HFF-Myc (cell line): Measurements from ENCODE around the gene SQSTM1.
A peak's percentile ranks its signal among the peaks of the same experiment; 100 is the strongest.

Experiments
- DNase-seq: peaks from one replicate; pipeline ENCODE4 v3.0.0-alpha.2; 2011; ENCODE audit warnings: low read depth; ENCODE audit errors: extremely low read depth
- H3K4me3 ChIP-seq: replicated peaks from 2 replicates; pipeline ENCODE4 v1.5.1; 2011; ENCODE audit warnings: low read depth, mild to moderate bottlenecking, control low read depth, low read length
- TF ChIP-seq, protein P1 (sequence below): IDR thresholded peaks from 2 replicates; pipeline ENCODE4 v1.5.1; 2012; ENCODE audit warnings: mild to moderate bottlenecking, low read depth, low read length, control low read depth; ENCODE audit errors: missing control alignments

The SQSTM1 gene

DNA sequence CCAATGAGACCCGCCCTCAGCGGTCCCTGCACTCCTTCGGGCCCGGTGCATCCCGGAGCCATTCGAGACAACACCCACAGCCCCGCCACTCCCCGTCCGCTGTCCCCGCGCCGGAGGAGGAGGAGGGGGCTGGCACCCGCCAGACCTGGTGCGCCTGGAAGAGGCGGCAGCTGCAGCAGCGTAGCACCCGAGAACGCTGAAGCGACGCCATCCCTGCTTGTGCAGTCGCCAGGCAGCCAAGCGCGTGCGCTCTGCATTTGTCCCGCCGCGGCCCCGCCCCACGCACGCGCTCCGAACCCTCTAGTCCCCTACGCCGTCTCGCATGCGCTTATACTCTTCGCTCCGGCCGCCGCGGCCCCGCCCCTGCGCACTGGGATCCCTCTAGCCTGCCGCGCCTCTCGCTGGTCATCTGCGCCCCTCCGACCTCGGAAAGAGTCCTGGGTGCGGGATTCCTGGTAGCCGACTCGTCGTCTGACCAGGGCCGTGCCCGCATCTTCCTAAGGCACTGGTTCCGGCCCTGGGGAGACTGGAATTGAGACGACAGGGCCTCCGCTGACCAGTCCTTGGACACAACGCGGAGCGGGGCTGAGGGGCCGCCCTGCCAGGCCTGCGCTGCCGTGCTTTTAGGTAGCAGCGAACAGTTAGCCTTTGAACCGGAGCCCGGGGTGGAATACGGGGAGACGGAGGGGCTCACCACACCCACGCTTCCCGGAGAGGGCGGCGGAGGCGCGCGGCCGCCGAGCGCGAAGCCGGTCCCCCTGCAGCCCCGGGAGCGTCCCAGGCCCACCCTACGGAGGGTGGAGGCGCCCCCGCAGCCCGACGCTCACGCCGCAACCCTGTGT, 38.1 kb downstream of the SQSTM1 start, which contains the start of gene MRNIP:
MRNIP (minus strand) TSS at position 232 of the 842 bp plus-strand sequence; CDS start at position 211, 21 bp downstream.
- DNase-seq, result peak; percentile 77
- TF ChIP-seq, protein P1, sequence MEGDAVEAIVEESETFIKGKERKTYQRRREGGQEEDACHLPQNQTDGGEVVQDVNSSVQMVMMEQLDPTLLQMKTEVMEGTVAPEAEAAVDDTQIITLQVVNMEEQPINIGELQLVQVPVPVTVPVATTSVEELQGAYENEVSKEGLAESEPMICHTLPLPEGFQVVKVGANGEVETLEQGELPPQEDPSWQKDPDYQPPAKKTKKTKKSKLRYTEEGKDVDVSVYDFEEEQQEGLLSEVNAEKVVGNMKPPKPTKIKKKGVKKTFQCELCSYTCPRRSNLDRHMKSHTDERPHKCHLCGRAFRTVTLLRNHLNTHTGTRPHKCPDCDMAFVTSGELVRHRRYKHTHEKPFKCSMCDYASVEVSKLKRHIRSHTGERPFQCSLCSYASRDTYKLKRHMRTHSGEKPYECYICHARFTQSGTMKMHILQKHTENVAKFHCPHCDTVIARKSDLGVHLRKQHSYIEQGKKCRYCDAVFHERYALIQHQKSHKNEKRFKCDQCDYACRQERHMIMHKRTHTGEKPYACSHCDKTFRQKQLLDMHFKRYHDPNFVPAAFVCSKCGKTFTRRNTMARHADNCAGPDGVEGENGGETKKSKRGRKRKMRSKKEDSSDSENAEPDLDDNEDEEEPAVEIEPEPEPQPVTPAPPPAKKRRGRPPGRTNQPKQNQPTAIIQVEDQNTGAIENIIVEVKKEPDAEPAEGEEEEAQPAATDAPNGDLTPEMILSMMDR, result no peak
- H3K4me3 ChIP-seq, result peak within 1 kb of the TSS; percentile 81

DNA sequence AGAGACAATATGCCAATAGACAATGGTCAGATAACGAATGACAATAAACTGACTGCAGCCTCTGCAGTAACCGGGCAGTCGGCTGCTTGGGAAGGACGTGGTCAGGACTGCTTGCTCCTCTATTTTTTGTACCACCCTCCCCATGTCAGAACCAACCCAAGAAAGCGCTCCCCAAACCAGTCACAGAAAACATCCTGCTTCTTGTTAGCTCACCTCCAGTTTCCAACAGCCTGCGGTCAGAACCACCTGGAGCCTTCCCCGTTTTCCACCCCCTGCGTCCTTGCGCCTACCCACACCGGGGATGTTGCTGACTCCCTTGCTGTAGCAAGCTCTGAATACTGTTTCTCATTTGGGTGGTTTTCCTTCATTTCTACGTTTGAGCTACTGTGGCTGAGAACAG, 39.6 kb downstream of the SQSTM1 start:
- DNase-seq, result no peak
- no peak overlapping the region for H3K4me3 ChIP-seq
- TF ChIP-seq, protein P1, result no peak

DNA sequence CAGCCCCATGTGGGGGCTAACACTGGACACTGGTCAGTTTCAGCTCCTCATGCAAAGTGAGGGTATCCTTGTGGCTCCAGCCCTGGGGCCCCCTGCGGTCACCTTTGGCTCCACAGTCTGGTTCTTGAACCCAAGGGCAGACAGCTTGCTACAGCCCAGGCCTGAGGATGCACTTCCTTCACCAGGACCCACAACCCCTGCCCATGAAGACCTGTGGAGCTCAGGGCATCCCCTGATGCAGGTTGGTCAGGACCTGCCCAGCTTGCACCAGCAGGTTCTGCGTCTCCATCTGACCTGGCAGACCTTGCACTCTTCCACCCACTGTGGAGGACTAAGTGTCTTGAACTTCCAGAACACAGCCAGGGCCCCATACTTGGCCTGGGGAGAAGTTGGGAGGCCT, 41.6 kb downstream of the SQSTM1 start:
- TF ChIP-seq, protein P1, result no peak
- no peak overlapping the region for H3K4me3 ChIP-seq
- DNase-seq, result no peak

DNA sequence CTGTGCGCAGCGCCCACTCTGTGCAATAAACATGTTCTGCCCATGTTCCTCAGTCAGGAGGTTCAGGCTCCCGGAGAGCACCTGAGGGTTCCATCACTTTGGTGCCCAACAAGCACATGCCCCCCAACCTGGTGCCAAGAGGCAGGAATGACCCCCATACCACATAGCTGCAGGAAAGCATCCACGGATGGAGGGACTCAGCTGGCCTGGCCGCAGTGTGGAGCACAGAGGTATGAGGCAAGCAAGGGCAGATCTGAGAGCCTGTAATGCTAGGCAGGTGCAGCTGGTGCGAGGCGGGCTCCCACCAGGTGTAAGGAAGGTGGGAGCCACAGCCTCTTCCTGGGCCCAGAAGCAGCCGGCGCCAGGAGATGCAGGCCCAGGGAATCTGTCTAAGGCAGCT, 42.2 kb downstream of the SQSTM1 start:
- DNase-seq, result no peak
- TF ChIP-seq, protein P1, result no peak
- no peak overlapping the region for H3K4me3 ChIP-seq

DNA sequence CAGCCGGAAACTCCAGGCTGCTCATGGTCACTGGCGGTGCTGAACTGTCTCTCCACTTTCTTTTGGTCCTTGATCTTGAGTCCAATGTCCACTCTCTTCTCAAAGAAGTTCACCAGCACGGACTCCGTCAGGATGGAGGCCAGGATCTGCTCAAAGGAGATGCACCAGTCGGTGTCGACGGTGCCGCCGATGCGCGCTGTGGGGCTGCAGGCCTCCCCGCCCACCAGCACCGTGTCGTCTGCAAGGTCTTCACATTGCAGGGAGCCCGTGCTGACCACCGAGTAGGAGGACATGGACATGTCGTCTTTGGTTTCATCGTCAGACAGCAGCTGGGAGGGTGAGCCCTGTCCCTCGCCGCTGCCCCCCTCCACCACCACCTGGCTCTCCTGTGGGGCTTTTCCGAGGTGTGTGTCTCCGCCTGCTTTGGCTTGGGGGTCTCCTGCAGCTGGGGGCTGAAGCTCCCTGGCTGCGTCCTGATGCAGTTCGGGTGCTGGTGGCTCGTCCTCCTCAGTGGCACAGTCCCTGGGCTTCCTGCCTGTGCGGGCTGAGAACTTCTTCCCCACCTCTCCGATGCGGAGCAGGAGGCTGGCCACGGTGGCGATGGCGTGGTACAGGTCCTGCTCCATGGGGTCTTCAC, 42.9 kb downstream of the SQSTM1 start:
- TF ChIP-seq, protein P1, result no peak
- H3K4me3 ChIP-seq, result no peak overlapping the region
- no peak for DNase-seq

DNA sequence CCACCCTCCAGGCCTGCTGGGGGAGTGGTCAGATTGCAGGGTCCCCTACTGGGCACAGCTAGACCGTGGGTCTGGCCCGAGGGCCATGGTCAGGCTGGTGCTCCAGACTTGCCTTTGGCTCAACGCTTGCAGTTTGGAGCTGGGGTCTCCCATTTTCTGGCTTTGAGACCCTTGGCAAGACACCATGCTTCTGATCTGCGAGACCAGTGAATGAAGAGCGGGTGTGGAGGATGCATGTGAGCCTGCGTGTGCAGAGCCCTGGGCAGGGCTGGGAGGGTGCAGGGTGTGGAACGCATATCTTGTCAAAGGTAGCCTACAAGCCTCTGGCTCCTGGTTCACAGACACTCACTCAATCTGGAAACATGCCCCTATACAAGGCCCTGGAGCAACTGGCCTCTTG, 44.0 kb downstream of the SQSTM1 start:
- H3K4me3 ChIP-seq, result no peak overlapping the region
- no peak for DNase-seq
- TF ChIP-seq, protein P1, result no peak
